ENCODE measurements around the gene SFXN3.

SFXN3 gene

GRCh38 chr10:101072923-101073322, 41.9 kb downstream of the SFXN3 start:
- DNase-seq (ENCODE audit: low read depth in 2 of 2): no peak

- DNase-seq (ENCODE audit: low read depth in 2 of 2): no peak
Measured at GRCh38 chr10:101073631-101074030, 42.6 kb downstream of the SFXN3 start.

- no peak for DNase-seq (ENCODE audit: low read depth in 2 of 2)
Measured at GRCh38 chr10:101075775-101076174, 44.7 kb downstream of the SFXN3 start.

- no peak for DNase-seq (ENCODE audit: low read depth in 2 of 2)
Measured at GRCh38 chr10:101076630-101077029, 45.6 kb downstream of the SFXN3 start.

GRCh38 chr10:101079874-101080273, 48.8 kb downstream of the SFXN3 start:
- no peak for DNase-seq (ENCODE audit: low read depth in 2 of 2)

GRCh38 chr10:101080933-101081931, 50.2 kb downstream of the SFXN3 start:
- DNase-seq (ENCODE audit: low read depth in 2 of 2): no peak

- DNase-seq (ENCODE audit: low read depth in 2 of 2): no peak
Measured at GRCh38 chr10:101085846-101086245, 54.8 kb downstream of the SFXN3 start.

GRCh38 chr10:101087376-101087775, 56.3 kb downstream of the SFXN3 start:
- DNase-seq (ENCODE audit: low read depth in 2 of 2): no peak

- DNase-seq (ENCODE audit: low read depth in 2 of 2): no peak
Measured at GRCh38 chr10:101087965-101088364, 56.9 kb downstream of the SFXN3 start.

- DNase-seq (ENCODE audit: low read depth in 2 of 2): no peak
Measured at GRCh38 chr10:101089520-101090299, 58.7 kb downstream of the SFXN3 start.

- no peak for DNase-seq (ENCODE audit: low read depth in 2 of 2)
Measured at GRCh38 chr10:101090597-101090996, 59.6 kb downstream of the SFXN3 start.

Data from stimulated activated CD4-positive, alpha-beta T cell treated with anti-CD3 and anti-CD28 coated beads, Interleukin-12 subunit alpha, Interleukin-12 subunit beta, amount 100 ng/mL, for 24 hours (primary cell).